ENCODE data around the gene ADGRG3.

The ADGRG3 gene

DNA sequence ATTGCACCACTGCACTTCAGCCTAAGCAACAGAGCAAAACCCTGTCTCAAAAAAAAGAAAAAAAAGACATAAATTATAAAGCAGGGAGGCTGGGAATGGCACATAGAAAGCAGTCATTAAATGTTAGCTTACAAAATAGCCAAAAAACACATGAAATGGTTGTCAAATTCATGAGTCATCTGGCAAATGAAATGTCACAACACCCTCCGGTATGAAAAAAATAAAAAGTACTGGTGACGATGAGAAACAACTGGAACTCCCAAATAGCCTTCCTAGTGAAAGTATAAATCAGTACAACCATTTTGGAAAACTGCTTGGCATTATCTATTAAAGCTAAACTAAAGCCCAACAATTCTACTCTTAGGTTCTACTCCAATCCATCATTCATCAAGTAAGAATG is 63.9 kb downstream of the ADGRG3 start:
- POLR2A ChIA-PET: no interaction called here
- peak; percentile 30 to 62 (median 58) for DNase-seq
- WGBS (ENCODE audit: insufficient coverage): no CpG with 5 or more reads among the region's 2 CpGs

GRCh38 chr16:57732714-57733113 is 64.6 kb downstream of the ADGRG3 start:
- ChIA-PET CTCF (interaction anchor here (2.3 kb wide), 1 partner anchor 85 kb away, joined by 10 read pairs; no protein-coding TSS in a partner anchor), POLR2A (no interaction called here)
- peak in 2 of 3 donors; percentile 18 to 36 for DNase-seq
- Histone ChIP-seq H3K27ac (ENCODE audit: insufficient read depth in 1 of 2, low read depth in 1 of 2, low read length in 2 of 2, poor library complexity in 1 of 2, severe bottlenecking in 2 of 2) (no peak overlapping the region), H3K36me3 (ENCODE audit: control insufficient read depth in 4 of 4, insufficient read depth in 4 of 4, low read length in 3 of 4) (peaks cover 0 to 8% (median 1%) of the 10 kb centered on the region in 4 experiments), H3K27me3 (replicated peaks in 2 of 5; ENCODE audit: control insufficient read depth in 4 of 5, insufficient read depth in 5 of 5, low read length in 4 of 5) (no peaks in the 10 kb centered on the region), H3K4me1 (ENCODE audit: control extremely low read depth in 1 of 4, control insufficient read depth in 4 of 4, insufficient read depth in 4 of 4, low read length in 3 of 4) (peaks cover 0 to 37% (median 29%) of the 10 kb centered on the region in 4 experiments), H3K9me3 (ENCODE audit: control extremely low read depth in 1 of 5, control insufficient read depth in 4 of 5, insufficient read depth in 2 of 5, low read depth in 1 of 5, low read length in 4 of 5) (no peaks in the 10 kb centered on the region), H3K4me3 (ENCODE audit: control insufficient read depth in 1 of 7, extremely low read depth in 1 of 7, insufficient read depth in 4 of 7, low read depth in 2 of 7, low read length in 6 of 7) (no peak overlapping the region)
- 100% methylated on average over 1 of the region's 2 CpGs for WGBS (ENCODE audit: insufficient coverage)

More for the DNA sequence above, 63.9 kb downstream of the ADGRG3 start:
- CTCF ChIA-PET: interaction anchor here (1.5 to 2.3 kb wide), 3 partner anchors 11 to 132 kb away, joined by 3 to 10 read pairs (median 3); no protein-coding TSS in a partner anchor
- Histone ChIP-seq H3K27ac (ENCODE audit: insufficient read depth in 1 of 2, low read depth in 1 of 2, low read length in 2 of 2, poor library complexity in 1 of 2, severe bottlenecking in 2 of 2) (no peak overlapping the region), H3K36me3 (ENCODE audit: control insufficient read depth in 4 of 4, insufficient read depth in 4 of 4, low read length in 3 of 4) (peaks cover 0 to 2% (median 0%) of the 10 kb centered on the region in 4 experiments), H3K9me3 (ENCODE audit: control extremely low read depth in 1 of 5, control insufficient read depth in 4 of 5, insufficient read depth in 2 of 5, low read depth in 1 of 5, low read length in 4 of 5) (no peaks in the 10 kb centered on the region), H3K27me3 (replicated peaks in 2 of 5; ENCODE audit: control insufficient read depth in 4 of 5, insufficient read depth in 5 of 5, low read length in 4 of 5) (no peaks in the 10 kb centered on the region), H3K4me3 (ENCODE audit: control insufficient read depth in 1 of 7, extremely low read depth in 1 of 7, insufficient read depth in 4 of 7, low read depth in 2 of 7, low read length in 6 of 7) (no peak overlapping the region), H3K4me1 (ENCODE audit: control extremely low read depth in 1 of 4, control insufficient read depth in 4 of 4, insufficient read depth in 4 of 4, low read length in 3 of 4) (peaks cover 0 to 30% (median 25%) of the 10 kb centered on the region in 4 experiments)

DNA sequence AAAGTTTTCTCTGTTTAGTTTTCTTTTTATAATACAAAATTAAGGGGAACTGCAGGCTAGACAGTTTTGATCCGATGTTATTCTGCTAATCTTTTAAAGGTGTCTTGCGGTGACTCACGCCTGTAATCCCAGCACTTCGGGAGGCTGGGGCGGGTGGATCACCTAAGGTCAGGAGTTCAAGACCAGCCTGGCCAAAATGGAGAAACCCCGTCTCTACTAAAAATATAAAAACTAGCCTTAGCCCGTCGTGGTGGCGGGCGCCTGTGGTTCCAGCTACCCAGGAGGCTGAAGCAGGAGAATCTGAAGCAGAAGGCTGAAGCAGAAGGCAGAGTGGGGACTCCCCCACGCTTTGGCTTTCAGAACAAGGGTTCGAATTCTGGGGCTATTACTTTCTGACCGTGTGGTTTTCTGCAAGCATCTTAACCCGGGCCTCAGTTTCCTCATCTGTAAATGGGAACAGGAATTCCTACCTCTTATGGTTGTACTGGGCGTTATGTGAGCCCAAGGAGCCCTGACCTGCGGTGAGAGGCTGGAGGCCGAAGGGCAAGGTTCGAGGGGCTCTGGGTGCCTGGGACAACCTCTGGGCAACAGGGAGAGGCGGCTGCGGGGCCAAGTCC is 66.3 kb downstream of the ADGRG3 start:
- WGBS (ENCODE audit: insufficient coverage): 55% methylated on average over 20 of the region's 20 CpGs
- Histone ChIP-seq H3K4me3 (ENCODE audit: control insufficient read depth in 1 of 7, extremely low read depth in 1 of 7, insufficient read depth in 4 of 7, low read depth in 2 of 7, low read length in 6 of 7) (peak overlapping the region; percentile 77 to 94 (median 84)), H3K36me3 (ENCODE audit: control insufficient read depth in 4 of 4, insufficient read depth in 4 of 4, low read length in 3 of 4) (peaks cover 0 to 17% (median 9%) of the 10 kb centered on the region in 4 experiments), H3K4me1 (ENCODE audit: control extremely low read depth in 1 of 4, control insufficient read depth in 4 of 4, insufficient read depth in 4 of 4, low read length in 3 of 4) (peaks cover 0 to 40% (median 32%) of the 10 kb centered on the region in 4 experiments), H3K9me3 (ENCODE audit: control extremely low read depth in 1 of 5, control insufficient read depth in 4 of 5, insufficient read depth in 2 of 5, low read depth in 1 of 5, low read length in 4 of 5) (no peaks in the 10 kb centered on the region), H3K27ac (ENCODE audit: insufficient read depth in 1 of 2, low read depth in 1 of 2, low read length in 2 of 2, poor library complexity in 1 of 2, severe bottlenecking in 2 of 2) (peak overlapping the region; percentile 84 to 93), H3K27me3 (replicated peaks in 2 of 5; ENCODE audit: control insufficient read depth in 4 of 5, insufficient read depth in 5 of 5, low read length in 4 of 5) (no peaks in the 10 kb centered on the region)
- ChIA-PET CTCF (interaction anchor here (0.9 to 2.9 kb wide), 5 partner anchors 15 to 158 kb away, joined by 3 to 11 read pairs (median 6); partner anchors contain the start of gene DRC7), POLR2A (interaction anchor here (1.6 to 2.0 kb wide), 2 partner anchors 45 to 133 kb away, joined by 6 to 9 read pairs; no protein-coding TSS in a partner anchor)
- peak in 2 of 3 donors; percentile 31 to 34 for DNase-seq

GRCh38 chr16:57734925-57735754 is 67.0 kb downstream of the ADGRG3 start:
- ChIA-PET CTCF (interaction anchor here (0.9 to 2.9 kb wide), 11 partner anchors 16 to 159 kb away, joined by 3 to 11 read pairs (median 5); partner anchors contain the start of gene DRC7), POLR2A (interaction anchor here (1.1 to 2.0 kb wide), 5 partner anchors 12 to 133 kb away, joined by 3 to 9 read pairs (median 6); no protein-coding TSS in a partner anchor)
- peak overlapping the region; percentile 93 to 94 for H3K27ac ChIP-seq (ENCODE audit: insufficient read depth in 1 of 2, low read depth in 1 of 2, low read length in 2 of 2, poor library complexity in 1 of 2, severe bottlenecking in 2 of 2)
- H3K36me3 ChIP-seq (ENCODE audit: control insufficient read depth in 4 of 4, insufficient read depth in 4 of 4, low read length in 3 of 4): peaks cover 0 to 24% (median 11%) of the 10 kb centered on the region in 4 experiments
- 0% methylated on average over 32 of the region's 45 CpGs for WGBS (ENCODE audit: insufficient coverage)
- H3K4me1 ChIP-seq (ENCODE audit: control extremely low read depth in 1 of 4, control insufficient read depth in 4 of 4, insufficient read depth in 4 of 4, low read length in 3 of 4): peaks cover 0 to 40% (median 32%) of the 10 kb centered on the region in 4 experiments
- H3K4me3 ChIP-seq (ENCODE audit: control insufficient read depth in 1 of 7, extremely low read depth in 1 of 7, insufficient read depth in 4 of 7, low read depth in 2 of 7, low read length in 6 of 7): peak overlapping the region; percentile 77 to 94 (median 84)
- no peaks in the 10 kb centered on the region for H3K27me3 ChIP-seq (replicated peaks in 2 of 5; ENCODE audit: control insufficient read depth in 4 of 5, insufficient read depth in 5 of 5, low read length in 4 of 5)
- H3K9me3 ChIP-seq (ENCODE audit: control extremely low read depth in 1 of 5, control insufficient read depth in 4 of 5, insufficient read depth in 2 of 5, low read depth in 1 of 5, low read length in 4 of 5): no peaks in the 10 kb centered on the region
- DNase-seq: peak; percentile 100

- Histone ChIP-seq H3K36me3 (ENCODE audit: control insufficient read depth in 4 of 4, insufficient read depth in 4 of 4, low read length in 3 of 4) (peaks cover 2 to 28% (median 16%) of the 10 kb centered on the region in 4 experiments), H3K4me1 (ENCODE audit: control extremely low read depth in 1 of 4, control insufficient read depth in 4 of 4, insufficient read depth in 4 of 4, low read length in 3 of 4) (peaks cover 0 to 38% (median 32%) of the 10 kb centered on the region in 4 experiments), H3K9me3 (ENCODE audit: control extremely low read depth in 1 of 5, control insufficient read depth in 4 of 5, insufficient read depth in 2 of 5, low read depth in 1 of 5, low read length in 4 of 5) (no peaks in the 10 kb centered on the region), H3K27ac (ENCODE audit: insufficient read depth in 1 of 2, low read depth in 1 of 2, low read length in 2 of 2, poor library complexity in 1 of 2, severe bottlenecking in 2 of 2) (peak within 1 kb of the TSS; percentile 93 to 94), H3K27me3 (replicated peaks in 2 of 5; ENCODE audit: control insufficient read depth in 4 of 5, insufficient read depth in 5 of 5, low read length in 4 of 5) (no peaks in the 10 kb centered on the region), H3K4me3 (ENCODE audit: control insufficient read depth in 1 of 7, extremely low read depth in 1 of 7, insufficient read depth in 4 of 7, low read depth in 2 of 7, low read length in 6 of 7) (peak within 1 kb of the TSS; percentile 77 to 94 (median 84))
- ChIA-PET POLR2A (interaction anchor here (1.1 to 2.0 kb wide), 6 partner anchors 13 to 134 kb away, joined by 3 to 9 read pairs (median 6); no protein-coding TSS in a partner anchor), CTCF (interaction anchor here (0.7 to 2.9 kb wide), 22 partner anchors 10 to 249 kb away, joined by 3 to 11 read pairs (median 4); partner anchors contain the start of gene DRC7)
- no peak for DNase-seq
- under 1% methylated on average over 32 of the region's 35 CpGs for WGBS (ENCODE audit: insufficient coverage)
Measured at GRCh38 chr16:57735755-57736418, 67.8 kb downstream of the ADGRG3 start, which contains the start of gene KATNB1. Gene KATNB1, plus strand, starts transcription at chr16:57735770. Its CDS starts 1,474 bp downstream, at chr16:57737244.
